Stimulated activated naive B cell treated with anti-CD40 and anti-IgM and Interleukin-4, amounts not matched to agents 10 μg/mL and 1 μg/mL and 100 μg/mL, for 72 hours (primary cell): ENCODE measurements around the gene TMEM229B.

Experiments
- ATAC-seq, 2 donors: fragments of 150-1000 bp; cut with Tn5 transposase; replicated peaks; 2 replicates each; pipeline ENCODE4 v1.10.0; 2021; ENCODE audit warnings: moderate library complexity in 1 of 2
- DNase-seq: peaks from one replicate; pipeline ENCODE4 v3.0.0; 2021
- H3K27ac Mint-ChIP-seq: one replicate; pipeline ENCODE4 v1.8.0; 2022; ENCODE audit warnings: mild to moderate bottlenecking, mixed read lengths
- H3K27me3 Mint-ChIP-seq, 2 donors: one replicate each; pipeline ENCODE4 v1.8.0; 2022; ENCODE audit warnings: mixed read lengths in 2 of 2
- H3K36me3 Mint-ChIP-seq, 2 donors: one replicate each; pipeline ENCODE4 v1.8.0; 2022; ENCODE audit warnings: mixed read lengths in 2 of 2, mild to moderate bottlenecking in 1 of 2
- H3K4me1 Mint-ChIP-seq, 2 donors: one replicate each; pipeline ENCODE4 v1.8.0; 2022; ENCODE audit warnings: mixed read lengths in 2 of 2, mild to moderate bottlenecking in 1 of 2
- H3K4me3 Mint-ChIP-seq, 2 donors: one replicate each; pipeline ENCODE4 v1.8.0; 2022; ENCODE audit warnings: mild to moderate bottlenecking in 2 of 2, mixed read lengths in 2 of 2, moderate library complexity in 1 of 2
- H3K9me3 Mint-ChIP-seq, 2 donors: one replicate each; pipeline ENCODE4 v1.8.0; 2022; ENCODE audit warnings: mixed read lengths in 2 of 2, mild to moderate bottlenecking in 1 of 2

TMEM229B gene

GRCh38 chr14:67424539-67424938 is 64.0 kb downstream of the TMEM229B start:
- Mint-ChIP-seq H3K4me1 (peaks cover 14 to 16% of the 10 kb centered on the region in 2 donors), H3K9me3 (no peaks in the 10 kb centered on the region), H3K27ac (no peak overlapping the region), H3K27me3 (peaks cover 24 to 46% of the 10 kb centered on the region in 2 donors), H3K4me3 (no peak overlapping the region), H3K36me3 (no peaks in the 10 kb centered on the region)
- DNase-seq: no peak
- ATAC-seq: no peak

GRCh38 chr14:67423424-67423823 is 65.1 kb downstream of the TMEM229B start:
- ATAC-seq (peak in 1 of 2 donors; percentile 48), DNase-seq (no peak)
- Mint-ChIP-seq H3K36me3 (no peaks in the 10 kb centered on the region), H3K27me3 (peaks cover 24 to 44% of the 10 kb centered on the region in 2 donors), H3K27ac (no peak overlapping the region), H3K4me3 (no peak overlapping the region), H3K4me1 (peaks cover 14 to 16% of the 10 kb centered on the region in 2 donors), H3K9me3 (no peaks in the 10 kb centered on the region)

GRCh38 chr14:67421356-67422224 is 66.9 kb downstream of the TMEM229B start:
- no peak overlapping the region for H3K4me3 Mint-ChIP-seq
- H3K27ac Mint-ChIP-seq: no peak overlapping the region
- H3K4me1 Mint-ChIP-seq: peaks cover 10 to 15% of the 10 kb centered on the region in 2 donors
- H3K27me3 Mint-ChIP-seq: peaks cover 18 to 37% of the 10 kb centered on the region in 2 donors
- no peak for DNase-seq
- no peaks in the 10 kb centered on the region for H3K9me3 Mint-ChIP-seq
- no peaks in the 10 kb centered on the region for H3K36me3 Mint-ChIP-seq
- ATAC-seq: no peak
